Epidermal melanocyte (primary cell): Measurements from ENCODE around the gene IRF7.
A peak's percentile ranks its signal among the peaks of the same experiment; 100 is the strongest.
"Not testable (repeated sequence)": the region's sequence is repeated elsewhere in the genome, so short reads cannot be mapped to it uniquely, and the experiment has no call there.

Experiments used
- DNase-seq: peaks from one replicate; pipeline ENCODE4 v3.0.0; 2011; ENCODE audit warnings: low spot score; ENCODE audit not compliant: insufficient read length

IRF7 gene

GRCh38 chr11:615504-616319 lies at the start of gene IRF7:
TSS of gene IRF7 (minus strand) at chr11:615950. CDS start at chr11:615364, 586 bp downstream.
- DNase-seq = peak; percentile 98

GRCh38 chr11:665062-665703 lies 49.4 kb upstream of the IRF7 start:
- no peak for DNase-seq

- peak; percentile 92 for DNase-seq
These were observed 47.0 kb upstream of the IRF7 start for GRCh38 chr11:662689-663274.

- no peak for DNase-seq
These were observed 45.1 kb upstream of the IRF7 start for GRCh38 chr11:660681-661444.

GRCh38 chr11:660281-660680 lies 44.5 kb upstream of the IRF7 start:
- DNase-seq = no peak

- no peak for DNase-seq
These were observed 43.9 kb upstream of the IRF7 start for GRCh38 chr11:659532-660085.

GRCh38 chr11:657691-658126 lies 42.0 kb upstream of the IRF7 start:
- no peak for DNase-seq

GRCh38 chr11:656866-657265 lies 41.1 kb upstream of the IRF7 start:
- no peak for DNase-seq

- no peak for DNase-seq
These were observed 40.7 kb upstream of the IRF7 start for GRCh38 chr11:656426-656825.

GRCh38 chr11:655036-655726 lies 39.4 kb upstream of the IRF7 start:
- DNase-seq = no peak

- DNase-seq = not testable (repeated sequence)
These were observed 38.7 kb upstream of the IRF7 start for GRCh38 chr11:654444-654843.

GRCh38 chr11:653837-654236 lies 38.1 kb upstream of the IRF7 start:
- DNase-seq = no peak

- DNase-seq = not testable (repeated sequence)
These were observed 37.4 kb upstream of the IRF7 start for GRCh38 chr11:653136-653535.

GRCh38 chr11:650482-650881 lies 34.7 kb upstream of the IRF7 start:
- DNase-seq = no peak

- not testable (repeated sequence) for DNase-seq
These were observed 32.0 kb upstream of the IRF7 start for GRCh38 chr11:647672-648158.

GRCh38 chr11:646214-646613 lies 30.5 kb upstream of the IRF7 start:
- DNase-seq = no peak

- no peak for DNase-seq
These were observed 29.8 kb upstream of the IRF7 start for GRCh38 chr11:645536-645935.

- DNase-seq = no peak
These were observed 28.3 kb upstream of the IRF7 start for GRCh38 chr11:643849-644738.

- no peak for DNase-seq
These were observed 27.6 kb upstream of the IRF7 start for GRCh38 chr11:643366-643765.
